ENCODE data around the gene KCTD20.

GRCh38 chr6:36539814-36540568 is 97.2 kb downstream of the KCTD20 start:
- TF ChIP-seq TAF1 (IDR thresholded peaks at IDR 0.05; ENCODE audit: borderline replicate concordance, insufficient read depth, low read length): no peak
- no peak for TF ChIP-seq POLR2AphosphoS5 (IDR thresholded peaks at IDR 0.05; ENCODE audit: low read depth, low read length)

Data from PFSK-1 (cell line).